Cardiac ventricle fibroblast (primary cell): Measurements from ENCODE around the gene ZMYM2. TPM values are rescaled to one million over a fixed set of nuclear protein-coding genes. Genes with fewer than 3 reads are reported as not detected.

ENCODE experiments used
- total RNA-seq: library from RNA; depleted of rRNA; stranded (reverse); fragments of >200 nt; gene quantifications from 2 replicates; pipeline ENCODE4 v1.2.3, GENCODE V29; 2015

The ZMYM2 gene
- 25.6 and 34.0 TPM in 2 replicates for total RNA-seq

GRCh38 chr13:19958155-19959111 is at the start of gene ZMYM2:
Gene ZMYM2, plus strand, starts transcription at chr13:19958727. Its CDS starts 34,346 bp downstream, at chr13:19993073.

Other genes with a start within 250 kb of the ZMYM2 start
- gene PSPC1, start 175.8 kb upstream of the ZMYM2 start, total RNA-seq: 23.0 and 28.6 TPM in 2 replicates
- 6.3 and 9.9 TPM in 2 replicates for gene ZMYM5, start 95.1 kb upstream of the ZMYM2 start, total RNA-seq
- gene GJA3, start 202.3 kb downstream of the ZMYM2 start, total RNA-seq: not detected in 2 replicates
- not detected in 2 replicates for gene GJB2, start 234.2 kb downstream of the ZMYM2 start, total RNA-seq